Skeletal muscle satellite cell (primary cell): ENCODE data around the gene QSER1.

Source experiments
- H3K27me3 ChIP-seq: 2 replicates; pipeline ENCODE4 v1.7.0; 2013; ENCODE audit warnings: low read length; ENCODE audit not compliant: control insufficient read depth, insufficient read depth
- H3K36me3 ChIP-seq: 2 replicates; pipeline ENCODE4 v1.7.0; 2013; ENCODE audit warnings: mild to moderate bottlenecking, control low read depth, low read length; ENCODE audit not compliant: insufficient read depth
- H3K4me1 ChIP-seq: 2 replicates; pipeline ENCODE4 v1.7.0; 2013; ENCODE audit warnings: low read length; ENCODE audit not compliant: control insufficient read depth, insufficient read depth
- H3K4me2 ChIP-seq: 2 replicates; pipeline ENCODE4 v1.7.0; 2013; ENCODE audit warnings: mild to moderate bottlenecking, low read length
- H3K4me3 ChIP-seq: 2 replicates; pipeline ENCODE4 v1.7.0; 2013; ENCODE audit warnings: low read length
- H3K9ac ChIP-seq: 2 replicates; pipeline ENCODE4 v1.7.0; 2013; ENCODE audit warnings: mild to moderate bottlenecking, low read depth, low read length, moderate library complexity
- H3K9me3 ChIP-seq: replicated peaks from 2 replicates; pipeline ENCODE4 v1.7.0; 2013; ENCODE audit warnings: mild to moderate bottlenecking, control low read depth, low read length

The QSER1 gene

GRCh38 chr11:32891657-32892354, 805 bp upstream of the QSER1 start:
- Histone ChIP-seq H3K4me1 (peaks cover 4% of the 10 kb centered on the region), H3K4me2 (peak overlapping the region; percentile 86), H3K9me3 (no peaks in the 10 kb centered on the region), H3K27me3 (no peaks in the 10 kb centered on the region), H3K9ac (peak overlapping the region; percentile 84), H3K4me3 (peak overlapping the region; percentile 80), H3K36me3 (no peaks in the 10 kb centered on the region)

- Histone ChIP-seq H3K9ac (peak overlapping the region; percentile 94), H3K4me1 (peaks cover 4% of the 10 kb centered on the region), H3K36me3 (no peaks in the 10 kb centered on the region)
These were observed 407 bp downstream of the QSER1 start for GRCh38 chr11:32893093-32893342.

GRCh38 chr11:32893343-32894148, 935 bp downstream of the QSER1 start:
- Histone ChIP-seq H3K36me3 (no peaks in the 10 kb centered on the region), H3K4me1 (peaks cover 4% of the 10 kb centered on the region), H3K9me3 (no peaks in the 10 kb centered on the region), H3K27me3 (no peaks in the 10 kb centered on the region), H3K4me2 (peak overlapping the region; percentile 86), H3K9ac (peak overlapping the region; percentile 94), H3K4me3 (peak overlapping the region; percentile 97)

More at GRCh38 chr11:32893093-32893342, 407 bp downstream of the QSER1 start:
- Histone ChIP-seq H3K9me3 (no peaks in the 10 kb centered on the region), H3K4me2 (peak overlapping the region; percentile 86), H3K4me3 (peak overlapping the region; percentile 97), H3K27me3 (no peaks in the 10 kb centered on the region)

- H3K36me3 ChIP-seq: no peaks in the 10 kb centered on the region
- peaks cover 4% of the 10 kb centered on the region for H3K4me1 ChIP-seq
- peak overlapping the region; percentile 97 for H3K4me3 ChIP-seq
- no peaks in the 10 kb centered on the region for H3K27me3 ChIP-seq
- H3K9me3 ChIP-seq: no peaks in the 10 kb centered on the region
- H3K4me2 ChIP-seq: peak overlapping the region; percentile 86
- peak overlapping the region; percentile 94 for H3K9ac ChIP-seq
These were observed 1.7 kb downstream of the QSER1 start for GRCh38 chr11:32894149-32894827.

DNA sequence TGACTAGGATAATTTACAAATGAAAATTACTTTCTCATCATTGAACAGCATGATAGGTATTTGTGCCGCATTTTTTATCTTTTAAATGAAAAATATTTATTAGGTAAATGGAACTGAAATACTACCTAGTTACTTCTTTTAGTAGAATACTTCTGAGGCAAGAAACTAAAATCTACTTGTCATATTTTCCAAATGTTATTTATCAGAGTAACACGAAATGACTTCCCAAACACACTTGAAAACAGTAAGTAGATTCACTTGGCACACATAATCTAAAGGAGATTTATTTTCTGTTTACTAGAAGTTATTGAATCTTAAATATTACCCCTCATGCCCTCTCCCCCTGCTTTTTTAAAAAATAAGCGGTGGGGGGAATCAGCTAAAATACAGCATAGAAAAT, 2.3 kb downstream of the QSER1 start:
- no peaks in the 10 kb centered on the region for H3K36me3 ChIP-seq
- peaks cover 4% of the 10 kb centered on the region for H3K4me1 ChIP-seq
- peak overlapping the region; percentile 97 for H3K4me3 ChIP-seq
- no peaks in the 10 kb centered on the region for H3K9me3 ChIP-seq
- peak overlapping the region; percentile 94 for H3K9ac ChIP-seq
- no peaks in the 10 kb centered on the region for H3K27me3 ChIP-seq
- peak overlapping the region; percentile 86 for H3K4me2 ChIP-seq

DNA sequence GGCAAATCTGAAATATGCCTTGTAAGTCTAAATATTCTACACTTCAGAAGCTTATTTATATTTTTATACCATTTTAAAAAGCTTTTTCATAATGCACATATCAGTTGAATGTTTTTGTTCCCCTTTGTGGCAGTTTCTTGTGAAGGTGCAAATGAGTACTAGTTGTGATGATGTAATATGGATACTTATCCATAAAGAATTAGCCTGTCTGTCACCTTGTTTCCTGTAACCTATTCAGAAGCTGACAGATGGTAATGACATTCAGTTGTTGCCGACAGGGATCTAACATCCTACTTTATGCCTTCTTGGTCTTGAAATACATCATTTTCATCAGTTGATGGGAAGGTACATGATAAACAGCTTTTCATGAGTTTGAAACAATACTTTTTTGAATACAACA, 2.9 kb downstream of the QSER1 start:
- Histone ChIP-seq H3K36me3 (no peaks in the 10 kb centered on the region), H3K9ac (peak overlapping the region; percentile 94), H3K4me3 (no peak overlapping the region), H3K4me2 (peak overlapping the region; percentile 86), H3K4me1 (peaks cover 4% of the 10 kb centered on the region), H3K27me3 (no peaks in the 10 kb centered on the region), H3K9me3 (no peaks in the 10 kb centered on the region)

DNA sequence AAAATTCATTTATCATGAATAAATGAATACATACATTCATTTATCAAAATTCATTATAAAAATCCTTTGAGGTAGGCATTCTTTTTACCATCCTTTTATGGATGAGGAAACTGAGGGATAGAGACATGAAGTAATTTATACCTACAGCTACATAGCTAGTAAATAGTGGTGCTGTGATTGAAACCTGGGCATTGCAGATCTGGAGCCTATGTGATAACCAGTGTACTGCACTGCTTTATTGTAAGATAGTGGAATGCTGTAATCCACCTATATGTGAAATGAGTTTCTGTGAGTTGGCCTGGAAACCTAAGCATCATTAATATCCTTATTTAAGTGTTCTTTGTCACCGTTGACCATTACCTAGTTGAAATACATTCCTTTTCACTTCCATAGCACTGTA, 4.5 kb downstream of the QSER1 start:
- H3K9ac ChIP-seq: no peak overlapping the region
- no peaks in the 10 kb centered on the region for H3K9me3 ChIP-seq
- no peaks in the 10 kb centered on the region for H3K27me3 ChIP-seq
- no peak overlapping the region for H3K4me3 ChIP-seq
- H3K4me2 ChIP-seq: no peak overlapping the region
- no peaks in the 10 kb centered on the region for H3K36me3 ChIP-seq
- no peaks in the 10 kb centered on the region for H3K4me1 ChIP-seq

DNA sequence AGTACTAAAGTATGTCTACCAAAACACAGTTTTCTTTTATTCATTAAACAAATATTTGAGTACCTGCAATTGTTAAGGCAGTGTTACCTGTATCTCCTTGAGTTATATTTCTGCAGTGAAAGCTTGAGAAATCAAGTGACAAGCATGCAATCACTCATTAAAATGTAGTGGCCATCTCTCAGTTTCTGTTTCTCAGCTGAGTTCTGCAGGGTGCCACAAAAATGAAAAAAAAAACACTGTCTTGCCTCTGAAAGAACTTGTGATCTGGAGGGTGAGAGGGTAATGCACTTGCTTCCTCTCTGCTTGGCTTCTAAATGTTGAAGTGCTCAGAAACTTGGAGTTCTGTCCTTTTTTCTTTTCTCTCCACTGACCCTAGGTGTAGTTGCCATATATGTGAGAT, 6.8 kb downstream of the QSER1 start:
- Histone ChIP-seq H3K9ac (no peak overlapping the region), H3K36me3 (no peaks in the 10 kb centered on the region), H3K27me3 (no peaks in the 10 kb centered on the region), H3K9me3 (no peaks in the 10 kb centered on the region), H3K4me3 (no peak overlapping the region), H3K4me1 (no peaks in the 10 kb centered on the region), H3K4me2 (no peak overlapping the region)

DNA sequence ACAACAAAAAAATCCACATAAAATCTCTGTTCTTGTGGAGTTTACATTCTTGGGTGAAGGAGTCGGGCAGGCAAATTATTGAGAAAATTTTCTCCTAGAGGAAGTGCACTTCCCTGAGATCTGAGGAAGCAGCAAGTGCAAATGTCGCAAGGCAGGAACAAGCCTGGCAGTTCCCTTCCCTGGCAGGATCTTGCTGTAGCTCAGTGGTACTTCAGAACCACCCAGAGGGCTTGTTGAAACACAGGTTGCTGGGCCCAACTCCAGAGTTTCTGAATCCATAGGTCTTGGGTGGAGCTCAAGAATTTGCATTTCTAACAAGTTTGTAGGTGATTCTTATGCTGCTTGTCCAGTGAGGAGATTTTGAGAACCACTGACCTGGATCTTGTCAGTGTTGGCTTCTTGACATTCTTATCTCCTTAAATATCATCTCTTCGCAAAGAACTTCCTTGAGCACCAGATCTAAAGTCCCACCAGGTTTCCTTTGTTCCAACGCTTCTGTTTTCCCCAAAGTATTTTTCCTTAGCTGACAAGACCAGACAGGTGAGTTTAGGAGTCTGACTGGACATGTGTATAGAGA, 9.6 kb downstream of the QSER1 start:
- Histone ChIP-seq H3K27me3 (no peaks in the 10 kb centered on the region), H3K36me3 (no peaks in the 10 kb centered on the region), H3K9ac (no peak overlapping the region), H3K9me3 (no peaks in the 10 kb centered on the region), H3K4me1 (peaks cover 5% of the 10 kb centered on the region), H3K4me3 (no peak overlapping the region), H3K4me2 (no peak overlapping the region)

DNA sequence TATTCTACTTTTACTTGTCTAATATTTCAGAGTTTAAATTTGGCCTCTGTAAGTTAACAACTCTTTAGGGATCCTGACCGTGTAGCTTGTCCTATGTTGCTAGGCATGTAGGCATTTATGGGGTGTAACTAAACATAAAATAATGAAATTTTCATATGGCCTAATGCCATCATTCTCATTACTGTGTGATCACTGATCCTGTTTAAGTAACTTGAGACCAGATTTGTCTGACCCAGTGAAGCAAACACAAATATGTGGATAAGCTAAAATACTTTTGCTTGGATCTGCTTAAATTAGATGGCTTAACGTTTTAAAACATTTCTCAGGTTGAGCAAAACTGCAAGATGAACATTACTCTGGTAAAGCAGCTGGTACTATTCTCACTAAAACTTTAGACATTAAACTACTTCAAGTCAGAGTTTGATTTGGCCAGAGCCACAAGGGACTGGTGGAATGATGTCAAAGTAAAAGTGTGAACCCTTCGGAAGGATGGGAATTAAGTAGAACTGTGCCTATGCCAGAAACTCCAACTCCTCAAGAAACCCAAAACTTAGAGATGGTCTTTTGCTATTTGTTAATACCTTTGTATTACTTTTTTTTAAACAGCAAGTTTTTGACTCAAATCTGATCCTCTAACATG, 12.5 kb downstream of the QSER1 start:
- no peaks in the 10 kb centered on the region for H3K9me3 ChIP-seq
- H3K27me3 ChIP-seq: no peaks in the 10 kb centered on the region
- no peak overlapping the region for H3K4me3 ChIP-seq
- H3K9ac ChIP-seq: no peak overlapping the region
- H3K36me3 ChIP-seq: no peaks in the 10 kb centered on the region
- no peak overlapping the region for H3K4me2 ChIP-seq
- H3K4me1 ChIP-seq: peaks cover 5% of the 10 kb centered on the region

DNA sequence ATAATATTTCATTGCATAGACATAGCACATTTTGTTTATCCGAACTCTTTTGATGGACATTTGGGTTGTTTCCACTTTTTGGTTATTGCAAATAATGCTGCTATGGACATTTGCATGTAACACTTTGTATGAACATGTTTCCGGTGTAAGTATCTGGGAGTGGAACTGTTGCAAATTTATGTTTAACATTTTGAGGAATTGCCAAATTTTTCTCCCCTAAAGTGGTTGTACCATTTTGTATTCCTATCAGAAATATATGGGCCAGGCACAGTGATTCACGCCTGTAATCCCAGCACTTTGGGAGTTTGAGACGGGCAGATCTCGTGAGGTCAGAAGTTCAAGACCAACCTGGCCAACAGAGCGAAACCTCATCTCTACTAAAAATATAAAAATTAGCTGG, 16.0 kb downstream of the QSER1 start:
- Histone ChIP-seq H3K4me3 (no peak overlapping the region), H3K27me3 (no peaks in the 10 kb centered on the region), H3K4me2 (no peak overlapping the region), H3K36me3 (no peaks in the 10 kb centered on the region), H3K9ac (no peak overlapping the region), H3K9me3 (no peaks in the 10 kb centered on the region), H3K4me1 (peaks cover 5% of the 10 kb centered on the region)
